Measurements from ENCODE around the gene SLC1A2. TPM values are rescaled to one million over a fixed set of nuclear protein-coding genes. Genes with fewer than 3 reads are reported as not detected.

Gene SLC1A2
- total and polyA plus RNA-seq, 4 donors = 0.35 to 17.0 (median 1.1) TPM

DNA sequence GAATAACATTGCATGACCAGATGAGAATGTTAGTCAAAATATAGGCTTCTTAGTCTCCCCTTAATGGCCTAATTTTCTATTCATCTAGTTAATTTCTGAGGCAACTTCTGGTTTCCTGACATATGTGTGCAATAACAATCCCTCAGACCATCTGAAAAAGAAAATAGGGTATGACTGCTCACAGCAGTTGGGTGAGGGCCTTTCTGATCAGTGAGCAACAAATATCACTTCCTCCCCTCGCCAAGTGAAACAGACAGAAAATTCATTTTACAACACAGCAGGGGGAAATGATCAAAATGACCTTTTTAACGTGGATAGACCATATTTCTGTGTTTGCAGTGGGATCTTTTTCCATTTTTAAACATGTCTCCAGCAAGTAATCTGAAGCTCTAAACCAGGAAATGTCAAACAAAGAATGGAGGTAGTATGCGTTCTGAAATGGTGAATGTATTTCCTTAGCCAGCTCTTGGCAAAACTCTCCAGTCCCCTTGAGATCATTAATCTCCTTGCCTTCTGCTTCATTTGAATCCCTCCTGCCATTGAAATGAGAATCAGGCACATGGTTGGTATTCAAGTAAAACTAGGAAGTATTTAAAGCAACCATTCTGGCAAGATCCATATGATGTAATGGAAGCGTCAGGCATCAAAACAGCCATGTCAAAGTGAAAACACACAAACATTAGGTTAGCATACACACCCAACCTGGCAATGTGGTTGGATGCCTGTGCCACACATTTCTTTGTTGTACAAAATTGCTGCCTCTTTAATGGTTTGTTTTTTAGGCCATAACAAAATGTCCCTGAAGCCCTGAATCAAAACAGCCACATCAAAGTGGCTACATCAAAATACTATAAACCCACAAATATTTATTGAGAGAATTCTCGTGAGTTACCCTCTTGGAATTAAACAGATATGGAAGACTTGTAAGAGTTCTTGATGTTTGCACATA, 100.1 kb downstream of the SLC1A2 start:
- ATAC-seq (ENCODE audit: insufficient read depth, low FRiP score) = no peak
- 45 to 58% methylated on average over 5 of the region's 5 CpGs for WGBS, 2 donors

DNA sequence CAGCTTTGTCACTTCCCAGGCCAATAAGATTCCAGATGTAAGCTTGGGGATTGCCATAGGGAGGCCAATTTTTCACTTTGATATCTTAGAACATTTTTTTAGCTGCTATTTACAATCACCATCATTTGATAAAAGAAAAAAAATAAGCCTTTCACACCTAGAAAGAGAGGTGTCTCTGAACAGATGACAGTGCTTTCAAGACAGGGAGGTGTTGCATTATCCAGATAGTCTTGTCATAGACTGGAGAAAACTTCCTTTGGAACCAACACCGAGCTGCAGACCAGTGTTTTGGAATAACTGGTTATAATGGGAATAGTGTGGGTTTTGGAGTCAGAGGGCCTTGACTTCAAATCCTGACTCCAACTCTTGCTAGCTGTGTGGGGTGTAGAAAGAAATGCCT, 101.0 kb downstream of the SLC1A2 start:
- Histone ChIP-seq H3K36me3 (ENCODE audit: control insufficient read depth in 4 of 4, insufficient read depth in 4 of 4, low read length in 4 of 4) (no peaks in the 10 kb centered on the region), H3K4me1 (ENCODE audit: control insufficient read depth in 5 of 5, insufficient read depth in 5 of 5, low read length in 5 of 5) (peaks cover 0 to 18% (median 0%) of the 10 kb centered on the region in 5 donors), H3K27me3 (ENCODE audit: control insufficient read depth in 3 of 3, insufficient read depth in 3 of 3, low read length in 2 of 3) (no peaks in the 10 kb centered on the region), H3K9me3 (ENCODE audit: control insufficient read depth in 4 of 4, insufficient read depth in 3 of 4, low read length in 3 of 4) (no peaks in the 10 kb centered on the region), H3K27ac (ENCODE audit: low read depth in 1 of 2, low read length in 1 of 2) (no peak overlapping the region), H3K9ac (ENCODE audit: insufficient read depth in 1 of 2, low read length in 2 of 2) (no peak overlapping the region), H3K4me3 (no peak overlapping the region)
- TF ChIP-seq, protein P1, sequence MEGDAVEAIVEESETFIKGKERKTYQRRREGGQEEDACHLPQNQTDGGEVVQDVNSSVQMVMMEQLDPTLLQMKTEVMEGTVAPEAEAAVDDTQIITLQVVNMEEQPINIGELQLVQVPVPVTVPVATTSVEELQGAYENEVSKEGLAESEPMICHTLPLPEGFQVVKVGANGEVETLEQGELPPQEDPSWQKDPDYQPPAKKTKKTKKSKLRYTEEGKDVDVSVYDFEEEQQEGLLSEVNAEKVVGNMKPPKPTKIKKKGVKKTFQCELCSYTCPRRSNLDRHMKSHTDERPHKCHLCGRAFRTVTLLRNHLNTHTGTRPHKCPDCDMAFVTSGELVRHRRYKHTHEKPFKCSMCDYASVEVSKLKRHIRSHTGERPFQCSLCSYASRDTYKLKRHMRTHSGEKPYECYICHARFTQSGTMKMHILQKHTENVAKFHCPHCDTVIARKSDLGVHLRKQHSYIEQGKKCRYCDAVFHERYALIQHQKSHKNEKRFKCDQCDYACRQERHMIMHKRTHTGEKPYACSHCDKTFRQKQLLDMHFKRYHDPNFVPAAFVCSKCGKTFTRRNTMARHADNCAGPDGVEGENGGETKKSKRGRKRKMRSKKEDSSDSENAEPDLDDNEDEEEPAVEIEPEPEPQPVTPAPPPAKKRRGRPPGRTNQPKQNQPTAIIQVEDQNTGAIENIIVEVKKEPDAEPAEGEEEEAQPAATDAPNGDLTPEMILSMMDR (IDR thresholded peaks at IDR 0.05; ENCODE audit: control extremely low read depth, extremely low read depth) = no peak
- ATAC-seq (ENCODE audit: insufficient read depth, low FRiP score) (no peak), DNase-seq (no peak)
- 84 to 87% methylated on average over 1 of the region's 1 CpG for WGBS, 2 donors

More for the DNA sequence above, 100.1 kb downstream of the SLC1A2 start:
- no peaks in the 10 kb centered on the region for H3K9me3 ChIP-seq (ENCODE audit: control insufficient read depth in 4 of 4, insufficient read depth in 3 of 4, low read length in 3 of 4)
- H3K4me1 ChIP-seq (ENCODE audit: control insufficient read depth in 5 of 5, insufficient read depth in 5 of 5, low read length in 5 of 5) = peaks cover 0 to 18% (median 0%) of the 10 kb centered on the region in 5 donors
- H3K4me3 ChIP-seq = no peak overlapping the region
- no peak overlapping the region for H3K27ac ChIP-seq (ENCODE audit: low read depth in 1 of 2, low read length in 1 of 2)
- H3K27me3 ChIP-seq (ENCODE audit: control insufficient read depth in 3 of 3, insufficient read depth in 3 of 3, low read length in 2 of 3) = no peaks in the 10 kb centered on the region
- TF ChIP-seq, protein P1 (IDR thresholded peaks at IDR 0.05; ENCODE audit: control extremely low read depth, extremely low read depth) = no peak
- no peak for DNase-seq
- no peak overlapping the region for H3K9ac ChIP-seq (ENCODE audit: insufficient read depth in 1 of 2, low read length in 2 of 2)
- no peaks in the 10 kb centered on the region for H3K36me3 ChIP-seq (ENCODE audit: control insufficient read depth in 4 of 4, insufficient read depth in 4 of 4, low read length in 4 of 4)

DNA sequence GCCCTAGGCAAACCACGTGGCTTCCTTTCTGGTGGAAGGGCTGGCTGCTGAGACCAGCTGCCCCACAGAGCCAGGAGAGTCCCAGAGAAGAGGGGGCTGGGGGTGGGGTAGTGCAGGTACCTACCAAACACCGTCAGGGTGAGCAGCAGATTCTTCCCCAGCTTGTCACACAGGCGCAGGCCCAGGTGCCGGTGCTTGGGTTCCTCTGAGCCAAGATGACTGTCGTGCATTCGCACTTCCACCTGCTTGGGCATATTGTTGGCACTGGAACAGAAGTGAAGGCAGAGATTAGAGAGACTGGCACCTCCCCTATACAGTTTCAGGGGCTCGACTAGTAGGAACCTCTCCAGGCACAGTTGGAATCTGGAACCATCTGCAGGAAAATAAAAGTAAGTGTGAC, 102.1 kb downstream of the SLC1A2 start:
- Histone ChIP-seq H3K27ac (ENCODE audit: low read depth in 1 of 2, low read length in 1 of 2) (no peak overlapping the region), H3K9me3 (ENCODE audit: control insufficient read depth in 4 of 4, insufficient read depth in 3 of 4, low read length in 3 of 4) (no peaks in the 10 kb centered on the region), H3K4me1 (ENCODE audit: control insufficient read depth in 5 of 5, insufficient read depth in 5 of 5, low read length in 5 of 5) (peaks cover 0 to 12% (median 0%) of the 10 kb centered on the region in 5 donors), H3K36me3 (ENCODE audit: control insufficient read depth in 4 of 4, insufficient read depth in 4 of 4, low read length in 4 of 4) (no peaks in the 10 kb centered on the region), H3K9ac (ENCODE audit: insufficient read depth in 1 of 2, low read length in 2 of 2) (no peak overlapping the region), H3K4me3 (no peak overlapping the region), H3K27me3 (ENCODE audit: control insufficient read depth in 3 of 3, insufficient read depth in 3 of 3, low read length in 2 of 3) (no peaks in the 10 kb centered on the region)
- TF ChIP-seq, protein P1 (IDR thresholded peaks at IDR 0.05; ENCODE audit: control extremely low read depth, extremely low read depth) = no peak
- ATAC-seq (ENCODE audit: insufficient read depth, low FRiP score) (no peak), DNase-seq (no peak)
- 87 to 91% methylated on average over 7 of the region's 7 CpGs for WGBS, 2 donors

Data from lung (tissue), 12 donors.